ENCODE data around the gene CDA. TPM values are rescaled to one million over a fixed set of nuclear protein-coding genes. Genes with fewer than 3 reads are reported as not detected.

CDA gene
- total and polyA plus RNA-seq, 10 of the 15 experiments (the other 5 are each of a cell fraction or from before 2014, with no cell fraction given), result not detected

GRCh38 chr1:20571427-20571826 is 17.5 kb upstream of the CDA start:
- H3K36me3 ChIP-seq (ENCODE audit: control insufficient read depth in 2 of 2, insufficient read depth in 2 of 2, low read length in 1 of 2), result no peaks in the 10 kb centered on the region
- BruUV-seq (replicated peaks), result no TSS peak
- H3K4me1 ChIP-seq (ENCODE audit: control insufficient read depth, insufficient read depth, low read length), result no peaks in the 10 kb centered on the region
- H3K4me3 ChIP-seq, result no peak overlapping the region
- ChIA-PET CTCF (no interaction called here), POLR2A (no interaction called here), SMC1A (ENCODE audit: uncharacterized antibody, unreplicated experiment) (no interaction called here), RAD21 (ENCODE audit: unreplicated experiment) (interaction anchor here (0.6 kb wide), 1 partner anchor 619 kb away, joined by 6 read pairs; no protein-coding TSS in a partner anchor)
- H3K27me3 ChIP-seq (replicated peaks in 1 of 2; ENCODE audit: control insufficient read depth in 2 of 2, insufficient read depth in 2 of 2, low read length in 1 of 2), result no peaks in the 10 kb centered on the region
- intact Hi-C loops (cut with micrococcal nuclease; ENCODE audit: unreplicated experiment) (no loop called here), in situ Hi-C loops (cut with MboI) (no loop called here)
- H3K9ac ChIP-seq (ENCODE audit: control insufficient read depth, insufficient read depth, low read length), result no peak overlapping the region
- DNase-seq (ENCODE audit: low read depth, low spot score) (no peak), FAIRE-seq (no peak), ATAC-seq (no peak)
- no peaks in the 10 kb centered on the region; the same call in 2 of the 3 replicates for H3K9me3 ChIP-seq (replicated peaks; ENCODE audit: control insufficient read depth, insufficient read depth, low read length)
- no peak overlapping the region for H2AFZ ChIP-seq (ENCODE audit: control insufficient read depth, low read depth, low read length)
- WGBS (ENCODE audit: insufficient coverage, insufficient replicate concordance, low lambda C conversion rate, missing lambda C conversion rate), result 7% methylated on average over 5 of the region's 5 CpGs
- H4K20me1 ChIP-seq (ENCODE audit: control insufficient read depth, insufficient read depth), result no peaks in the 10 kb centered on the region
- no peaks in the 10 kb centered on the region for H3K79me2 ChIP-seq (ENCODE audit: control insufficient read depth, insufficient read depth, low read length)
- no peak for TF ChIP-seq CEBPZ (IDR thresholded peaks at IDR 0.05; ENCODE audit: low read depth, low read length)
- no peak for TF ChIP-seq USF1 (IDR thresholded peaks at IDR 0.05; ENCODE audit: borderline replicate concordance, extremely low read length, insufficient read depth, low read depth, low read length)
- H3K27ac ChIP-seq (ENCODE audit: control insufficient read depth, insufficient read depth), result no peak overlapping the region
- H3K4me2 ChIP-seq (ENCODE audit: control insufficient read depth, insufficient read depth), result no peak overlapping the region
